Thyroid gland (tissue), 4 donors: ENCODE results near the gene FSTL4.

Experiments
- CTCF ChIP-seq, 6 experiments: fragments of 200-600 bp in 3 of 6; fragments of 450-650 bp in 3 of 6; sonication (generic) in 3 of 6; IDR thresholded peaks; one replicate each; pipeline ENCODE4 v1.5.1; 2016 to 2019; ENCODE audit warnings: antibody characterized with exemption in 6 of 6, mild to moderate bottlenecking in 2 of 6, inconsistent platforms in 1 of 6, moderate library complexity in 1 of 6
- POLR2A ChIP-seq, 2 donors: fragments of 450-650 bp; IDR thresholded peaks; one replicate each; pipeline ENCODE4 v1.6.1; 2017; ENCODE audit warnings: antibody characterized with exemption in 2 of 2, mild to moderate bottlenecking in 2 of 2, moderate library complexity in 1 of 2

- TF ChIP-seq CTCF (IDR thresholded peaks at IDR 0.05) (no peak), POLR2A (IDR thresholded peaks at IDR 0.05) (no peak)
Measured at GRCh38 chr5:133638436-133638835, 26.1 kb upstream of the FSTL4 start.
